Measurements from ENCODE around the gene EXTL1.
A peak's percentile ranks its signal among the peaks of the same experiment; 100 is the strongest.

EXTL1 gene

DNA sequence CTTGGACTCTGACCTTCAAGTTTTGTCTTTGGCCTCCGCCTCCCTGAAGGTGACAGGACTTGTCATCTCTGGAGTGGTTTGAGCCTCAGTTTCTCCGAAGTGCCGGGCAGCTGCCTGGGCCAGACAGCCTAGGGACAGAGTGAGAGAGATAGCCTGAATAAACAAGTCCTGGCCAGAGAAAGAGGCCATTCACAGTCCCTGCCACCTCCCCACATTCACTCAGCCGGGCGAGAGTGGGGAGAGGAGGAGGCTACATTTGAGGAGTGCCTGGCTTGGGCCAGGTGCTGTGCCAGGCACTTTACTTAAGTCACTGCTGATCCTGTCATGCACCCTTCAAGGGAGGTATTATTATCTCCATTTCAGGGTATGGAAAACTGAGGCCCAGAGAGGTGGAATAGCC, 3.5 kb downstream of the EXTL1 start:
- no peak for DNase-seq (ENCODE audit: low spot score)

DNA sequence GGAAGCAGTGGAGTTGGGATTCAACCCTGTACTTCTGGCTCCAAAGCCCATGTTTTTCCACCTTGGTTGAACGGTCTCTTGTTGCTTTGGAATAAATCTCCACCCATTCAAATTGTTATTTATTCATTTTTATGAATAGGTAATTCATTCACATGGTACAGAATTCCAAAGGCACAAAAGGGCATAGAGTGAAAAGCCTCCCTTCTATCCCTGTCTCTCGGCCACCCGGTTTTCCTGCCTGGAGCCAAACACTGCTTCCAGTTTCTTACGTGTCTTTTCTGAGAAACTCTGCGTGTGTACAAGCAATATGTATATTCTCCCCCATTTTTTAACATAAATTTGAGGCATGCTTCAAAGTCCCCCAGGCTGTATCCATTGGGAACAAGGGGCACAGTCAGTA, 3.9 kb downstream of the EXTL1 start:
- no peak for DNase-seq (ENCODE audit: low spot score)

DNA sequence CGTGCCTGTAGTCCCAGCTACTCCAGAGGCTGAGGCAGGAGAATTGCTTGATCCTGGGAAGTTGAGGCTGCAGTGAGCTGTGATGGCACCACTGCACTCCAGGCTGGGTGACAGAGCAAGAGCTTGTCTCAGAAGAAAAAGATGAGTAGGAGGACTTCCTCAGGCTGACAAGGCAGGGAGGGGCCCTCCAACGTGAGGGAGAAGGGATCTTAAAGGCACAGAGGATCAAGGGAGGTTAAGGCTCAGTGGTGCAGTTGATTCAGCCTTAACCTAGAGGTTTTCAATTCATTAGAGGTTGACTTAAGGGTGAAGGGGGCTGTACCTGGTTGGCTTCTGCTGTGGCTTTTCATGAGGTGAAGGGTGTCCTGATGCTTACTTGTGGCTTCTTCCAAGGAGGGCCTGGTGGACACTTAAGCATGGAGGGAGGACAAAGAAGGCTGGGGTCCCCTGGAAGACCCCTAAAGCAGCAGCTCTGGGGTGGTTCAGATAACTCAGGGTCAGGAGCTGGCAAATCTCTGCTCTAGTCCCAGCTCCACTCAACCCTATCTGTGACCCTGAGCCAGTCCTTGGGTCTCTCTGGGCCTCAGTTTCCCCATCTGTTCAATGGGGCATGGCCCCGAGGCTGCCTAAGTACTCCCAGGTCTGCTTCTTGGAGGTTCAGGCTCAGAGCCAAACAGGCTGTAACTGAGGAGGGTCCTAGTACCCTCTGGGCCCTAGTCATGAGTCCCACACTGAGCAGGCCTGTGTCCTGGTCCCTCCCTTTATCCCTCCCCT, 6.3 kb downstream of the EXTL1 start:
- DNase-seq (ENCODE audit: low spot score) = peak; percentile 71

DNA sequence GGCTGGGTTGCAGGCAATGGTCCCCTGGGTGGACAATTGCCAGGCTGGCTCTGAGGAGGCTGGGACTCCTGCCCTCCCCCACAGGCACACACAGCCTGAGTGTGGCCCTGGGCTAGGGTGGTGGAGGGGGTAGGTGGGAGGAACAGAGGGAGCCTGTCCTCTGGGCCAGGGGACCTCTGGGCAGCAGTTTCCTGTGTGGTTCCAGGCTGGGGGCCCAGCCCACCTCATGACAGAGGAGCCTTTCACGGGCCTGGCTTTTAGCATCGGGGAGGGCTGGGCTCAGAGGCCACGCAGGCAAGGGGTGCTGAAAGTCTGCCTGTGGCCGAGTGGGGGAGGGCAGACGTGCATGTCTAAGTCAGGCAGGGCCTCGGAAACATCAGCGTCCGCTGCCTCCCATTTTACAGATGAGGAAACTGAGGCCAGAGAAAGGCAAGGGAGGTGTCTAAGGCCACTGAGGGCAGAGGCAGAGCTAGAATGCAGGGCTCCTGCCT, 7.0 kb downstream of the EXTL1 start:
- no peak for DNase-seq (ENCODE audit: low spot score)

DNA sequence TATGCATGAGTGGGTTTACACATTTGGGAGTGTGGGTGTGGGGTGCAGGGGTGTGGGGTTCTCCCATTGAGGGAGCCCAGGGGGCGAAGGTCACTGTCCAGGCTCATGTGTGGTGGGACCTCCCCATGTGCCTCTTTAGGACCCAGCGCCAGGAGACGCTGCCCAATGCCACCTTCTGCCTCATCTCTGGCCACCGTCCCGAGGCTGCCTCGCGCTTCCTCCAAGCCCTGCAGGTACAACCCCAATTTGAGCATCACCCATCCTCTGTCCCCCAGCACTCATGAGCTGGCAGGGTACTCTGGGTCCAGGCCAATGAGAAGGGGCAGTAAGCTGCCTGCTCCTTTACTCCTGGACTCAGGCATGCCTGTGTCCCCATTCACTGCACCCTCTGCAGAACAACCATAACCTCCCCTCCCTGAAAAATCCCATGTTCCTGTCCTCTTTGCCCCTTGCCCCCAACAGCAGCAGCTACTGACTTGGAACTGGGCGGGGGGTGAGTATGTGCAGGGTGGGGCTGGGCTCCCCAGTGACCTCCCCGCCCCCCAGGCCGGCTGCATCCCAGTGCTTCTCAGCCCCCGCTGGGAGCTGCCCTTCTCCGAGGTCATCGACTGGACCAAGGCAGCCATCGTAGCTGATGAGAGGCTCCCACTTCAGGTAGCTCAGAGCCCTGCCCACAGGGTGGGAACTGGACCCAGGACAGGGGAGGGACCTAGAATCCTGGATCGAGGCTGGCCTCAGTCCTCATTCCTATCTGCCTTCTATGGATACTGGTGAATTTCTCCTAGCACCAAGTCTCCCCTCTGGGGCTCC, 7.7 kb downstream of the EXTL1 start:
- DNase-seq (ENCODE audit: low spot score) = no peak

DNA sequence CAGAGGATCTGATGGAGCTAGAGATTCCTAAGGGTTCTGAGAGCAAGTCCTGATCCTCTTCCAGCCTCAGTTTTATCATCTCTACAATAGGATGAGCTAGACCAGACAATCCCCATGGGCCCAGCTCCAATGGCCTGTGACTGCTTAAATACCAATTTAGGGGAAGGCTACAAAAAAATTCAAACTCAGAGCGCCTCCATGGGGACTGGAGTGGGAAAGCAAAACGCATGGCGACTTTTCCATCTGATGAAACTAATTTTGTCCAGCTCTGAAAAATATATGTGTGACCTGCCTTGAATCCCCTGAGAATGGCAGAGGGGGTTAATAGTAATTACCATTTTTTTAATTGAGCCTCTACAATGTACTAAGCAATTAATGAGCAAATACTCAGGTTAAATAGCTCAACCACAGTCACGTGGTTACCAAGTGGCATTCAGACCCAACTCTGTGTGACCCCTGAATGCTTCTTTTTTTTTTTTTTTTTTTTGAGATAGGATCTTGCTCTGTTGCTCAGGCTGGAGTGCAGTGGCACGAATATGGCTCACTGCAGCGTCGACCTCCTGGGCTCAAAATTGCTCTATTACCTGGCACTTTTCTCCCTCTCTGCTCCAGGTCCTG, 8.4 kb downstream of the EXTL1 start:
- no peak for DNase-seq (ENCODE audit: low spot score)

DNA sequence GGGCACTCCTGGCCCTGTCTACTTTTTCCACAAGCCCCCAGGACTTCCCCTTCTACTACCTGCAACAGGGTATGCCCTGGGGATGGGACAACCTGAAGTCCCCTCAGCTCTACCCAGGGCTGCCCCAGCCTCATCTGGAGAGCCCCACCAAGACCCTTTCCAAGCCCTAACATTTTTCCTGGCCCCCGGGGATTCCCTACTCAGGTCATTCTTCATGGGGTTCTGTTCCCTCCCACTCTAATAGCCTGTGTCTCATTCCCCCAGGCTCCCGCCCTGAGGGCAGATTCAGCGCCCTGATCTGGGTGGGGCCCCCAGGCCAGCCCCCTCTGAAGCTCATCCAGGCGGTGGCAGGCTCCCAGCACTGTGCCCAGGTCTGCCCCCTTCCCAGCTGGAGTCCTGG, 9.6 kb downstream of the EXTL1 start:
- no peak for DNase-seq (ENCODE audit: low spot score)

DNA sequence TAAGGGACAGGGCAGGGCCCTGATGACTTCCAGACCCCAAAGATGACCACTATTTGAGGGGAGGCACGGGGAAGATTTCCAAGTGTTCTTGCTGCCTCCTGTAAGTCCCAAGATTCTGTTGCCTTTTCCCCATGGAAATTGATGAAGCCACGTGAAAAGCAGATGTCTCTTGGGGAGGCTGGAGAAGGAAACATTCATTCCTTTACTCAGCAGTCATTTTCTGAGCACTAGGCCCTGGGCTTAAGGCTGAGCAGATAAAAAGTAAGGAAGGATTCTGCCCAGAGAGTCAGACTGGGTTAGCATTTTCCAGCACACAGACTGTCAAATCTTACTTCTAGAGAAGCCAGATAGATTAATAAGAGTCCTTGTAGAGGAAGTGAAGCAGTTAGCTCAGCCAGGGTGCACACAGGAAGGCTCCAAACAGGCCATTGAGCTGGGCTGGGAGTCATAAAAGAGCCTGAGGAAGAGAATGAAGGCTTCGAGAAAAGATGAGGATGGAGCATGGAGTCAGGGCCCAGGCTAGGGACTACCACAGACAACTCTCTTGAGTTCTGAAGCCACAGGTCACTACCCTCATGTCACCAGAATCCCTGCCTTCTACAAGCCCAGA, 10.1 kb downstream of the EXTL1 start:
- DNase-seq (ENCODE audit: low spot score) = no peak

DNA sequence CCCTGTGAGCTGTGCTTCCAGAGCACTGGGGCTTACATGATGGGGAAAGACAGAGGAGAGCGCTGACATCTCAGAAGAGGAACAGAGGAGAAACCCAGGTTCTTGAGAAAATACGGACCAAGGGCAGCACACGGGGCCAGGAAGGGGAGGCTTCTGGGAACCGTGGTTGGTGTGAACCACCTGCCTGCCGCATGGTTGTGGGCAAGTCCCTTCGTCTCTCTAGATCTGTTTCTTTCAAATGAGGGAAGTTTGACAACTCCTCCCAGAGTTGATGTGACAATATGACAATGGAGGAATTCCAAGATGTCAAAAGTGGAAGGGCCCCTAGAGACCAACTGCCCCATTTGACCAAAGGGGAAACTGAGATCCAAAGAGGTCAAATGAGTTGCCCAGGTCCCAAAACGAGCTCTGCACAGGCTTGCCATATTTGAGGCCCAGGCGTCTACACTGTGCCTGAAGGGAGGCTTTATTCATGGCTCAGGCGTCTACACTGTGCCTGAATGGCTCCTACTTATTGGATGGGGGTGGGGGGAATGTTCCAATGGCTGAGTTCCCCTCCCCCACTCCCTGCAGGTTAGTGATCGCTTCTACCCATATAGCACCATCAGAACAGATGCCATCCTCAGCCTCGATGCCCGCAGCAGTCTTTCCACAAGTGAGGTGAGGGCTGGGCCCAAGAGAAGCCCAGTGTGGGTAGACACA, 11.2 kb downstream of the EXTL1 start:
- DNase-seq (ENCODE audit: low spot score) = no peak

DNA sequence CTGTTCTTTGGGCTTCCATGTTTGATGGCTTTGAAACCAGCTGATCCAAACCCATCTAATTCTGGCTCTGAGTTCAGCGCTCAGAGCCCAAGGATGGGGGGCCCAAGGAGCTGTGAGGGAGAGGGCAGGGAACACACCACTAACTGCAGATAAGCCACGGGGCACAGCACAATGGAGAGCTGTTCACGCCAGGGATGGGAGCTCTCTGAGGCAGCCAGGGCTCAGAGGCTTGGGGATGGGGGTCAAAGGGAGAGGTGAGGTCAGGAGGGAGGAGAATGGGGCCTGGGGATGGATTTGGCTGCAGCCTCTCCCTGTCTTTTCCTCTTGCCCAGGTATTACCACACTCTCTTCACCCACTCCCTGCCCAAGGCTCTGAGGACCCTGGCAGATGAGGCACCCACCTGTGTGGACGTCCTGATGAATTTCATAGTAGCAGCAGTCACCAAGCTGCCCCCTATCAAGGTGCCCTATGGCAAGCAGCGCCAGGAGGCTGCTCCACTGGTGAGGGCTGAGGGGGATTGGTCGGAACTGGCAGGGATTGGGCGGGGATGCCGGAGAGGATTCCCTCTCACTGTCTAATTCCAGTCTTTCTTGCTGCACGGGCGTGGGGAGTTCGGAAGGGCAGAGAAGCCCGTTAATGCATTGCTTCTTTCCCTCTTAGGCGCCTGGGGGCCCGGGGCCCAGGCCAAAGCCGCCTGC, 13.1 kb downstream of the EXTL1 start:
- no peak for DNase-seq (ENCODE audit: low spot score)

DNA sequence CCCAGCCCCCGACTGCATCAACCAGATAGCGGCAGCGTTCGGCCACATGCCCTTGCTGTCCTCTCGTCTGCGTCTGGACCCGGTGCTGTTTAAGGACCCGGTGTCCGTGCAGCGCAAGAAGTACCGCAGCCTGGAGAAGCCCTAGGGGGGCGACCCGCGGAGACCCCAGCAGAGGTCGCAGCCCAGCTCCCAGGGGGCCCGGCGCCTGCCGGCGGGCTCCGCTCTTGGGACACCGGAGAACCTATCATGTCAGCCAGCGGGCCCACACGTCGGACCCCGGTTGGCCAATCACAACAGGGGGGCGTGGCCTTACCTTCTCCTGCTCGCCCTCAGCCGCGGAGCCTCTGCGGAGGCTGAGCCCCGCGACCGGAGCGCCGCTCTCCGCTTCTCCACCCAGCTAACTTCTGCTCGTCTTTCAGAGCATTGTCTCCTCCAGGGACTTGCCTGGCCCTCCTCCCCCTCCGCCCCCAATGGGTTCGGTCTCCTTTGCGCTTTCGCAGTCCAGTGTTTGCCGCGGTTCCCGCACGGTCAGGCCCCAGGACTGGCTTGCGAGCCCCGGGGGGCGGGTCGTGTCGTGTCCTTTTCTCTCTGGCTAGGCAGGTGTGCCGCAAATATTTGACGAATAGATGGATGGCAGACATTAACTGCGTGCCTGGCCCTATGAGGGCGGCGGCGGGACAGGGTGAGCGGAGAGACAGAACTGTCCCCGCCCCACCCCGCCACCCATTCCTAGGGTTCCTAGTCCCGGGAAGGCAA, 13.8 kb downstream of the EXTL1 start:
- peak; percentile 91 for DNase-seq (ENCODE audit: low spot score)

DNA sequence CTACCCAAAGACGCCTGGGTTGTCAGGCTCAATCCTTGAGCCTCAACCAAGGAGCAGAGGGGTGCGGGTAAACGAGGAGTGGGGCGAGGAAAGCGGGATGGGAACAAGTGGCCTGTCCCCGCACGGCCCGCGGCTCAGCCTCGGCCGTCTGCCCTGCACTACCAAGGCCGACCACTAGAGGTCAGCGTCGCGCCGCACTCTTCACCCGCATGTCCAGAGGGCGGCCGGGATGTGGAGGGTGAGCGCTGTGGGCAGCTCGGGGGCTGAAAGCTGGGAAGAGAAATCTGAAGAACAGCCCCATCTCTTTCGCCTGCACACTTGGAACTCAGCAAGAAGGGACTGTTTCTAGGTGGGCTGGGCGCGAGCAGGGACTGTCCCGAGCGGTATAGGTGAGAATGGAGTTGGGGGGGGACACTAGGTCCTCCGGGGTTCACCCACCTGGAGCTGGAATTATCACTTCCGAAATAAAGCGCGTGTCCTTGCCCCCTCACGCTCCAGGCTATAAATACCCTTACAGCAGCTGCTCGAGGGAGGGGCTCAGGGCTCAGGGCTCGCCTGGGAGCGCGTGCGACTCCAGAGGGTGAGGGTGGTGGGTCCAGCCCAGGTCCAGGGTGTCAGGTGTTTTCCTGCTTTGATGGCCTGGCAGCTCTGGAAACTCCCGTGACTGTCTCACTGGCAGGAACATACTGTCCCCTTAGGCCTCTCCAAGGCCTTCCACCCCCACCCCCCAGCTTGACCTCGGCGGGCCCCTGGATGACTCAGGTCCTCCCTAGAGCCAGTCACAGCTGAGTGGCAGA, 14.6 kb downstream of the EXTL1 start:
- DNase-seq (ENCODE audit: low spot score) = peak; percentile 68

DNA sequence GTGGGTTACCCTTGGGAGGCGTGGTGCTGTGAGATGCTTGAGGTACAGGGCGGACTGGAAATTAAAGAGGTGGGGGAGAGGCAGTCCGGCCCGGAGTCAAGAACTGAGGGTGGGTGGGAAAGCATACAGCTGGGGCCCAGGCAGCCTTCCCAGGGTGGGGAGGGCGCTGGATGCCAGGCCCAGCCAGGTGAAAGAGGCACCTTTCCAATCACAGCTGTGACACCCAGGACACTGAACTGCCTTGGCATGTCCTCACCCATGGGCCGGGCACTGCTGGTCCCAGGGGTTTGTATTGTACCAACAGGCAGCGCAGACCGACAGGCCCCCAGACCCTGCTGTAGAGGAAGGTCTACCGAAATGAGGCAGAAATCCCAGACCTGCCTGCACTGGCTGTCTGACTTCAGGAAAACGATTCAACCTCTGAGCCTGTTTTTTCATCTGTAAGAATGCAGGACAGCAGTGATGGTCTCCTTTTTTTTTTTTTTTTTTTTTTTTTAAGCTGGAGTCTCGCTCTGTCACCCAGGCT, 15.2 kb downstream of the EXTL1 start:
- DNase-seq (ENCODE audit: low spot score) = no peak

DNA sequence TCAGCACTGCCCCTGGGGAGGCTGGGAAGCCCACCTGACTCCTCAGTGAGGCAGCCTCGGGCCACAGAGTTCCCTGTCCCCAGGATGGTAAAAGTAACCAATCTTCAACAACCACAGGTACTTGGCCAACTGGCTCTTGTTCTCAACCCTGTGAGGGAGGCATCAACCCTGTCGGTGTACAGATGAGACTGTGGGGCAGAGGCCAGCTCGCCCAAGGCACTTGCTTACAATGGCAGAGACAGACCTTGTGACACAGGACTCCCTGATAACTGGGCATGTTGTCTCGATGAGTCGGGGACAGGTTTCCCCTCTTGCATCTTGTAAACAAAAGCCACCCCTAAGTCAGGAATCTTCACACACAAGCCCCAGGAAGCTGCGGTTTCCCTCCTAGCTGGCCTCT, 16.3 kb downstream of the EXTL1 start:
- no peak for DNase-seq (ENCODE audit: low spot score)

DNA sequence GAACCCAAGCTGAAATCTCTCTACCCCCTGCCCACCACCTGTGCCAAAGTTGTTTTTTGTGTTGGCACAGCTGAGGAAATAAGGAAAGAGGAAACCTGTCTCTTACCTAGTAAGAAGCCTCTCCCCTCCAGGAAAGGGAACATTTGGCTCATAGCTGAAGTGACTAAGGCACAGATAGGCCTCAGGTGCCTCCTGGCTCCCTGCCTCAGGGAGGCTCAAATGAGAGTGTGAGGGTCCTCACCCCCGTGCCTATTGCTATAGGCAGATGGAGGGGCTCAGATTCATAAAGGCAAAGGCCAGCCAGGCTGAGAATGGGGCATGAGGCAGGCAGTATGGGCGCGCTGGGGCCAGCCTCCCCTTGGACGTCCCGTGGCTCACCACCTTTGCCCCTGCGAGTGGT, 16.9 kb downstream of the EXTL1 start:
- no peak for DNase-seq (ENCODE audit: low spot score)

DNA sequence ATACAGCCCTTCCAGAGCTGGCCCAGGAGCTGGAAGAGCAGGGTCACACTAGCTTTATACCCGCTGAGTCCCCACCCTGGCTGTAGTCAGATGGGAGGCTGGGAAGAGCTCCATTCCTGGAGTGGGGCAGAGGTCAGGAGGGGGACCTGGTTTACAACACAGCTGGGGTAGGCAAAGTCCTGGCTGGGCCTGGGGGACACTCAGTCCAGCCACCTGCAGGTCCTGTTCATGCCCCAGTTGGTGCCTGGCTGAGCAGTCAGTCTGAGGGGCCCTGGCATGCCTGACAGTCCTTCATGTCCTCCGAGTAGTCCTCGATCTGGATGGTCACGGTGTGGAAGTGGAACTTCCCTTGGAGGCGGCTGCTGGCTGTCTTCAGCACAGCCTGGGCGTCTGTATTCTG, 17.3 kb downstream of the EXTL1 start:
- DNase-seq (ENCODE audit: low spot score) = no peak

DNA sequence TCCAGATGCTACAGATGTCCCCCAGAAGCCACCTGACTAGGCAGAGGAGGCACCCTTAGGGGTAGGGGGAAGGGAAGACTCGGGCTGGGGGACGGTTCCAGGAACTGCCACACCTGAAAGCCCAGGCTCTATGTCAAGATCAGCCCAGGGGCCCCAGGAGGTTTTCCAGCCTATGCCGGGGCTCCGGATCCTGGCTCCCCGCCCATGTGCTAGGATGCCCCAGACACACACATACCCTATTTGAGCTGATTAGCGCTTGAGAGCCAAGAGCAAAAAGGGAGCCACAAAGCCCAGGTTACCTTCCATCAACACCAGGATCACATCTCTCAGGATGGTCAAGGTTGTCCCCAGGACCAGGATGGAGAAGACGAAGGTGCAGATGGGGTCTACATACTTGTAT, 19.8 kb downstream of the EXTL1 start:
- DNase-seq (ENCODE audit: low spot score) = no peak

DNA sequence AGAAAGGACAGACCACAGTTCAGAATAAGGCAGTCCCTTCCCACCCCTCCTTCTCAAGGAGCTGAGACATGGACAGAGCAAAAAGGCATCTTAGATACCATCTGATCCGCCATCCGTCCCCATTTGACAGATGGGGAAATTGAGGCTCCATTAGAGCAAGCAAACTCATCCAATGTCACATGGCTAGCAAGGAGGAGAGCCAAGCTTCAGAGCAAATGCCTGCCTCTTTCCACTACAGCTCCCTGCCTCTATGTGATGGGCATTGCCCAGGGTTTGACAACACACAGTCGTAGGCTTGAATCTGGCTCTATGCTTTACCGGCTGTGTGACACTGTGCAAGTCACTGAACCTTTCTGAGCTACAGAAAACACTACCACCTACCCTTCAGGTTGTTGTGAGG, 20.4 kb downstream of the EXTL1 start:
- DNase-seq (ENCODE audit: low spot score) = no peak

DNA sequence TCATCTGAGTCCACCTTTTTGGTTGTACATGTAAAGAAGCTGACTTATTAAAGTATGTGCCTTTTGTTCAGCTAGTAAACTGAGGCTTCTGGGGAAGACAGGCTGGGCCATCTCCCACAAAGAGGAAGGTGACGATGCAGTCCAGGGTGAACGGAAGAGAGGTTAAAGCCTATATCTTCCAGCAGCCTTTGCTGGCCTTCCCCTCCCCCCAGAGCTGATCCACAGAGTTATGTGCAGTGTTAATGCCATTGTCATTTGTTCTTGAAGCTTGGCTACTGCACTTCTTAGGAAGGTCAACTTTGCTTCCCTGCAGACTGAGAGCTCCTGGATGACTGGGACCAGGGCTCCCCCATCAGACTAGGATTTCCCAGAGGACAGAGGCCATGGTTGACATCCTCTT, 22.2 kb downstream of the EXTL1 start:
- no peak for DNase-seq (ENCODE audit: low spot score)

Measured in putamen (tissue), 1 donor.